Urothelium cell line (cell line): ENCODE measurements around the gene APOBEC3F.
A peak's percentile ranks its signal among the peaks of the same experiment; 100 is the strongest.

ENCODE experiments used
- DNase-seq: peaks from one replicate; pipeline ENCODE4 v3.0.0; 2011; ENCODE audit warnings: low spot score, mixed read lengths
- FAIRE-seq: peaks from 2 replicates; lab custom pipeline; 2011; peaks lifted over from hg19 to GRCh38; lab: Jason Lieb, UNC

Gene APOBEC3F

GRCh38 chr22:39090426-39091064 lies 49.9 kb downstream of the APOBEC3F start:
- peak; percentile 30 for FAIRE-seq
- peak; percentile 62 for DNase-seq

- peak; percentile 9 for FAIRE-seq
- no peak for DNase-seq
These were observed 50.7 kb downstream of the APOBEC3F start for GRCh38 chr22:39091126-39092081.

- DNase-seq (no peak), FAIRE-seq (no peak)
These were observed 51.6 kb downstream of the APOBEC3F start for GRCh38 chr22:39092111-39092862.

- DNase-seq: no peak
- no peak for FAIRE-seq
These were observed 54.2 kb downstream of the APOBEC3F start for GRCh38 chr22:39094717-39095389.

GRCh38 chr22:39095971-39096370 lies 55.3 kb downstream of the APOBEC3F start:
- DNase-seq (no peak), FAIRE-seq (peak; percentile 88)

- peak; percentile 44 for FAIRE-seq
- DNase-seq: peak; percentile 61
These were observed 56.7 kb downstream of the APOBEC3F start, which contains the start of gene APOBEC3H for GRCh38 chr22:39097098-39098020. APOBEC3H (plus strand) TSS chr22:39097244; CDS start chr22:39100279, 3,035 bp downstream.

- FAIRE-seq (no peak), DNase-seq (no peak)
These were observed 57.4 kb downstream of the APOBEC3F start for GRCh38 chr22:39098026-39098425.

- DNase-seq: no peak
- no peak for FAIRE-seq
These were observed 57.9 kb downstream of the APOBEC3F start for GRCh38 chr22:39098576-39098975.

- FAIRE-seq (no peak), DNase-seq (no peak)
These were observed 60.6 kb downstream of the APOBEC3F start for GRCh38 chr22:39101226-39101625.

GRCh38 chr22:39103431-39103830 lies 62.8 kb downstream of the APOBEC3F start:
- FAIRE-seq (no peak), DNase-seq (no peak)
